ENCODE measurements around the gene USP12. TPM values are rescaled to one million over a fixed set of nuclear protein-coding genes. Genes with fewer than 3 reads are reported as not detected.
"Not testable (repeated sequence)": the region's sequence is repeated elsewhere in the genome, so short reads cannot be mapped to it uniquely, and the experiment has no call there.

Gene USP12
- total RNA-seq, 1 donor from 2014 or later, result 43.9 TPM

GRCh38 chr13:27080018-27080948 lies 91.3 kb downstream of the USP12 start:
- peak; percentile 76 for DNase-seq (ENCODE audit: low read depth)

DNA sequence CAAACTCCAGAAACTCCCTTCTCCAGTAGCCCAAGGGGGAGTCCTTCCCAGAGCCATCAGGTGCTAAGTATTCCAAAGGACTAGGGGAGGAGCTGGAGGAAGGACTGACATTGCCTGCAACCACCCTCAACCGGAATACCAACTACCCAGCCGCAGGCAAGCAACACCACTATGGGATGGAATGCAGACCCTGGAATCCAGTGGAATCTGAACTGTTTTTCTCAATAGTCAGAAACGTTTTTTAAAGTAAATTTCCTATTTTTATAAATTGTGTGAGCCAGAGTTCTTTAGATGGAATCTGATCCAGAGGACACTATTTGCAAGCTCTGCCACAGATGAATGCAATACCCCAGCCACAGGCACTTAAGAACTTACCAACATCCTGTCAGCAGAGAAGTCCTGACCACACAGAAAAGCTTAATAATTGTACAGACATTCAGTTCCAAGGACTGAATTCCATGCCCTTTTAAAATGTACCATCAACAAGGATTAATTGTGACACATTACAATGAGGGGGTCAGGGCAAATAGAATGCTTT lies 92.1 kb downstream of the USP12 start:
- DNase-seq (ENCODE audit: low read depth), result peak; percentile 90

DNA sequence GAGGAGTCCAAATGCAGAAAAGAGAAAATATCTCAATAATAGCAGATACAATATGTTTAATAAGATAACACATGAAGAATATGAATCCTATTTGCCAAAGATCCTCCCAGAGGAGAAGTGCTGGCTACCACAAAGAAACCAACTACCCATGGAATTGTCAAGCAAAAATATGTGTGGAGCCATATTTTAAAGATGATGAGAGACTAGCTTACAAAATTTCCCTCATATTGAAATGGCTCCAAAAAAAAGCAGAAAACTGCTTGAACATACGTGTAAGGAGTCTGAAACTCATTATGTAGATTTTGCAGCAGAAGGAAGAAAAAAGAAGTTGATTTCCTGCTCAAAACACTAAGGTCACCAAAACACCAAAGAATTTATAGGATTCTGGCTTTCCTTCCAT lies 94.2 kb downstream of the USP12 start:
- DNase-seq (ENCODE audit: low read depth), result no peak

GRCh38 chr13:27076421-27076820 lies 95.2 kb downstream of the USP12 start:
- no peak for DNase-seq (ENCODE audit: low read depth)

DNA sequence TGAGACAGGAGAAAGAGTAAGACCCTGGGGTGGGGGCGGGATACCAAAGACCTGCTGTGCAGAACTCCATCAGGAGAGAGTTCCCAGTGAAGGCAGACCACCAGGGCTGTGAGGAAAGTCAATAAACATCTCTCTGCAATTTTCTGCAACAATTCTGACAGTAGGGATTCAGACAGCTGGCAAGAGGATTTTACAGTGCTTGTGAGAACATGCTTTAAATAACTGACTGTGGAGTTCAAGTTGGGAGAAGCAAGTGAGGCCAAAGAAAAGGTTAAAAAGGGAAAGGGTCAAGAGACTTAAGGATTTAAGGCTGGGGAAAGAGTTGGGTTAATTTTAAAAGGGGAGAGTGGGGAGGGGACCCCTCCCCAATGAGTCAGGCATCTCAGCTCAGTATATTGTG lies 98.4 kb downstream of the USP12 start:
- peak; percentile 23 for DNase-seq (ENCODE audit: low read depth)

DNA sequence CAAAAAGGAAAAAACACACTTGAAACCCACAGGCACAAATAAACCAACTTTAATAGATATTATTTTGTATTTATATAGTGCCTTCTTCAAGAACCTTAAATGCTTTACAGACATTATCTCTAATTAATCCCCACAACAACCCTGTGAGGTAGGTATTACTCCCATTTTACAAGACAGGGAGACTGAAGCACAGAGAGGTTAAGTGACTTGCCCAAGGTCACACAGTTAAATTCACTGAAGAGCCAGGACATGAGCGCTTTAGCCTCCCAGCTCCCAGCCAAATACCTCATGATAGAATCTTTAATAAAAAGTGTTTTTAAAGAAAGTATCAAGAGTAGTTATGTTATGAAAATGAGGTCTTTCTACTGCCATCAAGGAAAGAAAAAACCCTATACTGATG lies 105.5 kb downstream of the USP12 start:
- not testable (repeated sequence) for DNase-seq (ENCODE audit: low read depth)

DNA sequence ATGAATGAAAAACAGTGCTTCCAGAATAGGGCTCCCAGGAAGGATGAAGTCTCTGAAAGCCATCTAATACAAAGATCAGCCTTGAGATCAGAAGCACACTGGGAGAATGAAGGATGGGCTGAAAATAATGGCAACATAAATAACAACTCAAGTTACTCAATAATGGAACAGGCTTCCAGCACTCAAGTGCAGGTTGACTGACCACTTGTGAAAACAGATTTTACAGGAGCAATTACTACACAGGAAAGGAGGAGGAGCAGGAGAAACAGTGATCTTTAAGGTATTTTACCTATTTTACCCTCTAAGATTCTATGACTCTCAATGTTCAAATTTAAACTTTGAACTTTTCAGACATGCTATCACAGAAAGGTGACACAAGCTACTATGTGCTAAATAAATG lies 106.0 kb downstream of the USP12 start:
- no peak for DNase-seq (ENCODE audit: low read depth)

- no peak for DNase-seq (ENCODE audit: low read depth)
Measured at GRCh38 chr13:27064252-27064995, 107.2 kb downstream of the USP12 start.

- no peak for DNase-seq (ENCODE audit: low read depth)
Measured at GRCh38 chr13:27057817-27058216, 113.8 kb downstream of the USP12 start.

DNA sequence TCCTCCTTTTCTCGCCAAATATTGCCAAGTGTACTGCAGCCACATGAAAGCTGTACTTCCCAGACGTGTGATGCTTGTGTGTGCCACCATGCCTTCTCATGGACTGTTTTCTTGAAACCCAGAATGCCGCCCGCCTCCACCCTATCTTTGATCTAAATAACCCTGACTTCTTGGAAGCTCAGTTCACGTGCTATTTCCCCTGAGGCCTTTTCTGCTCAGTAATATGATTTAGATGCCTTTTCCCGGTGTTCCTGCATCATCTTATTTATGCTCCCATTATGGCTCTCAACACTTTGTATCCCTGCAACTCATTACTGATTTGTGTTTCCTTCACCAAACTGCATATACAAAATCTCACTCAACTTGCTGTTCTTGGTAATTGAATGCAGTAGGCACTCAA lies 116.1 kb downstream of the USP12 start:
- no peak for DNase-seq (ENCODE audit: low read depth)

GRCh38 chr13:27054760-27055159 lies 116.9 kb downstream of the USP12 start:
- no peak for DNase-seq (ENCODE audit: low read depth)

DNA sequence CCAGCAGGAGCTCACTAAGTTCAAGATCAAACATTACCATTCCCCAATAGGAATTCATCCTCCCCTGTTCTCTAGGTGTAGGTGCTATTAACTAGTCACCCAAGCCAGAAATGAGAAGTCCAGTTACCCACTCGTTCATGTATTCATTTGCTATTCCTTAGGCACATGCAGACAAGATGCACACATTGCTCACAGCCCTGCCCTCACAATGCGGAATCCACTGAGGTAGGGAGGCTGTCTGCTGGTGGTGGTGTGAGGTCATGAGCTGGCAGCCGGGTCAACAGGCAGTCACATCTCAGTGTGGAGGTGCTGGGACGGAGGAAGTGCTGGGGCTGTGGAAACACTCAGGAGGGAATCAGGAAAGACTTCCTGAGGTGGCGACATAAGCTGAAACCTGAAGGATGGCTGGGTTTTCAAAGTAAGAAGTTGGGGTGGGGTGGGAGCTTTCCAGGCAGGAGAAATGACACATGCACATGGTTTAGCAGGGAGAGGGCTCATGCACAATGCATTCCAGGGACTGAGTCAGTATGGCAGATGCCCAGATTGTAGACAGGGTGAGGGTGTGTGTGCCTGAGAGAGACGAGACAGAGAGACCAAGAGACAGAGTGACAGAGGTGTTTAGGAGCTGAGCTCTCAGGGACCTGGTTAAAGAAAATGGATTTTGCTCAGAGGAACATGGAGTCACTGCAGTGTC lies 117.6 kb downstream of the USP12 start:
- DNase-seq (ENCODE audit: low read depth), result peak; percentile 91

GRCh38 chr13:27053210-27053884 lies 118.3 kb downstream of the USP12 start:
- DNase-seq (ENCODE audit: low read depth), result peak; percentile 35

- DNase-seq (ENCODE audit: low read depth), result no peak
Measured at GRCh38 chr13:27052551-27053208, 118.9 kb downstream of the USP12 start.

DNA sequence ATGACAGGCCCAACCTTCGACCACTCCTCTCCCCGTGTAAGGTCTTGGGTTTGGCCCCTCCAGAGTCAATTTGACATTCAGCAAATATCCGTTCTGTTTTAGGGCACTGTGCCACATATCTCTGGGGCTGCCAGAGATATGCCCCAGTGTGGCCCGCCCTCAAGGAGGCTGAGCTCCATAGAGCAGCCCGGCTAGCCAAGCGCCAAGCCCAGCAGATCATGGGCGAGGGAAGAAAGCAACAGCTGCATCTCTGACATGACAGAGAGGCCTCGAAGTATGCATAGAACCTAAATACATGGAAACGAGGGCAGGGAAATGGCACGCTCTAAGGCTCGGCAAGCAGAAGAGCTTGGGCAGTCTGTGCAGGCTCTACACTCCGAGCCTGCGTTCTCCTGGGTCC lies 124.5 kb downstream of the USP12 start:
- no peak for DNase-seq (ENCODE audit: low read depth)

GRCh38 chr13:27044837-27045570 lies 126.6 kb downstream of the USP12 start:
- no peak for DNase-seq (ENCODE audit: low read depth)

DNA sequence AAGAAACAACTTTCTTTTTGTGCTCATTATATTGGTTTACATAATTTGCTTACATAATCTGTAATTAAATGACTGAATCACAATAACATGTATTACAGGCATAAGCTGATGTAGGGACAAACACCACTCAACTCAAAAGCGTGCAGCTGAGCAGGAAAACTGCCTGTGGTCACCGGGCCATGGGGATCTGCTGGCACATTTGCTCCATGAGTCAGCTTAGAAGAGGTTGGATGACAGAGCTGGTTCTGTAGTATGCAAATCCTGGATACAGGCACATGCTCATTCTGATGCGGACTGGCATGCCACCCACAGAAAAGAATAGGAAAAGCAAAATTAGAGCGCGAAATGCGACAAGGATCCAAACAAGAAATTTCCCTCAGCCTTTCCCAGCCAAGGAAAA lies 128.6 kb downstream of the USP12 start:
- peak; percentile 97 for DNase-seq (ENCODE audit: low read depth)

GRCh38 chr13:27041341-27041740 lies 130.3 kb downstream of the USP12 start:
- no peak for DNase-seq (ENCODE audit: low read depth)

DNA sequence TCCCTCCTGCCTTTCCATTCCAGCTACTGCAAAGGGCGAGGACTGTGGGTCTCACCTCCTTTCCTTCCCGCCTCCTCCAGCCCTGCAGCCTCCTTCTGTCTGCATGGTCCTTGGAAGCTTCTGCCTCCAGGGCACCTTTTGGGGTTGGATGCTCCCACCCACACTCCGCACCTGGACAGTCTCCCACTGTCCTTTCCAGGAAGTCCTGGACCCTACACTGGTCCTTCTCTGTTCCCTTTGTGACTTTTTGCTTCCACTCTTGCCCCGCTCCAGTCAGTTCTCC lies 130.8 kb downstream of the USP12 start:
- no peak for DNase-seq (ENCODE audit: low read depth)

GRCh38 chr13:27039171-27039701 lies 132.4 kb downstream of the USP12 start:
- no peak for DNase-seq (ENCODE audit: low read depth)

All from myocyte (in vitro differentiated cells).